Calu3 (cell line): Measurements from ENCODE around the gene MUSTN1. TPM values are rescaled to one million over a fixed set of nuclear protein-coding genes. Genes with fewer than 3 reads are reported as not detected.

ENCODE experiments used
- BruUV-seq: library from RNA; stranded (reverse); fragments of 400-500 nt; replicated peaks from 2 replicates; lab custom pipeline; 2021; lab: Mats Ljungman, UMichigan
- CTCF ChIA-PET: fragments of 300-600 bp; sonication (Branson Sonifier 250); formaldehyde crosslinking; loops from one replicate; lab custom pipeline; 2022; ENCODE audit warnings: antibody characterized with exemption; lab: Charles Lee
- DNase-seq: peaks from one replicate; pipeline ENCODE4 v3.0.0; 2022
- H3K27ac Mint-ChIP-seq: one replicate; pipeline ENCODE4 v1.8.0; 2022; ENCODE audit warnings: mixed read lengths; ENCODE audit not compliant: unreplicated experiment
- H3K27me3 Mint-ChIP-seq: one replicate; pipeline ENCODE4 v1.8.0; 2022; ENCODE audit warnings: mixed read lengths; ENCODE audit not compliant: unreplicated experiment
- H3K36me3 Mint-ChIP-seq: one replicate; pipeline ENCODE4 v1.8.0; 2022; ENCODE audit warnings: mild to moderate bottlenecking, moderate library complexity, mixed read lengths; ENCODE audit not compliant: insufficient read depth, unreplicated experiment
- H3K4me1 Mint-ChIP-seq: one replicate; pipeline ENCODE4 v1.8.0; 2022; ENCODE audit warnings: mild to moderate bottlenecking, low read depth, mixed read lengths; ENCODE audit not compliant: unreplicated experiment
- H3K4me3 Mint-ChIP-seq: one replicate; pipeline ENCODE4 v1.8.0; 2022; ENCODE audit warnings: mild to moderate bottlenecking, low read depth, moderate library complexity, mixed read lengths; ENCODE audit not compliant: unreplicated experiment
- H3K9me3 Mint-ChIP-seq: one replicate; pipeline ENCODE4 v1.8.0; 2022; ENCODE audit warnings: low read depth, mixed read lengths; ENCODE audit not compliant: unreplicated experiment
- intact Hi-C: fragments of 100-400 bp; cut with micrococcal nuclease; formaldehyde crosslinking; loops from one replicate; pipeline ENCODE4 v1.10.0; 2022; ENCODE audit not compliant: unreplicated experiment
- total RNA-seq: library from RNA; stranded (reverse); gene quantifications from 2 replicates; pipeline ENCODE4 v1.2.3, GENCODE V29; 2022
- TF ChIP-seq, protein P1 (sequence below): fragments of 200-600 bp; IDR thresholded peaks from one replicate; pipeline ENCODE4 v1.8.0; 2022; ENCODE audit warnings: antibody characterized with exemption; ENCODE audit not compliant: unreplicated experiment

MUSTN1 gene
- total RNA-seq, 1 experiment from 2014 or later, result 0.66 TPM

DNA sequence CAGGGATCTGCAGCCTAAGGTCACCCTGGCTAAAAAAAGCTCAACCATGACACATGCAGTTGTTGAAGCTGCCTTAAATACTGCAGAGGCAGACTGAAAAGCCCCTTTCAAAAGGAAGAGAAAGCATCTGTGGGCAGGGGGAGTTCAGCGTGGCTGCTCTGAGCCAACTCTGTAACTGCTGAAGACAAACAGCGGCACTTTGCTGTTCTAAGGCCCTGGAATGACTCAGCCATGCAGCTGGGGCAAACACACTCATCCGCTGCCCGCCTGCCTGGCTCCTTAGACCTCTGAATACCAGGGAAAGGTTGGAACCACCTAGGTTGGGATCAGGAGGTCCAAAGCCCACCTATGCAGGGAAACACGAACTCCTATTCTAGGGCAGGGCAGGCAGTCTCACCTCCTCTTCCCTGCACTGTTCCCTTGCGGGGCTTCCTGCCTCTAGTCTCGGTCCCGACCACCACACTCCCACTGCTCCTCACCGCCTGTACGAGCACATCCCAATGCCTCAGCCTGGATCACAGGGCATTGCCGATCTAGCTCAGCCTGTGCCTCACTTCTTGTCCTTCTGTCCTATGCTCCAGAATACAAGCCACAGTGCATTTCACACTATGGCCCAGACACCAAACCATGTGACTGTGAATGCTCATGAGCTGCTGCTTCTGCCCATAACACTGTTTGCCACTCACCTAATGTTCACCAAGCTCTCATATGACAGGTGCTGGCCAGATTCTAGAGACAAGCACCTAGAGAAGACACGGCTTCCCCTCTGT is 6.6 kb upstream of the MUSTN1 start:
- DNase-seq, result no peak
- Mint-ChIP-seq H3K27me3 (no peaks in the 10 kb centered on the region), H3K9me3 (no peaks in the 10 kb centered on the region), H3K27ac (no peak overlapping the region), H3K4me1 (no peaks in the 10 kb centered on the region), H3K4me3 (no peak overlapping the region), H3K36me3 (no peaks in the 10 kb centered on the region)
- TF ChIP-seq, protein P1, sequence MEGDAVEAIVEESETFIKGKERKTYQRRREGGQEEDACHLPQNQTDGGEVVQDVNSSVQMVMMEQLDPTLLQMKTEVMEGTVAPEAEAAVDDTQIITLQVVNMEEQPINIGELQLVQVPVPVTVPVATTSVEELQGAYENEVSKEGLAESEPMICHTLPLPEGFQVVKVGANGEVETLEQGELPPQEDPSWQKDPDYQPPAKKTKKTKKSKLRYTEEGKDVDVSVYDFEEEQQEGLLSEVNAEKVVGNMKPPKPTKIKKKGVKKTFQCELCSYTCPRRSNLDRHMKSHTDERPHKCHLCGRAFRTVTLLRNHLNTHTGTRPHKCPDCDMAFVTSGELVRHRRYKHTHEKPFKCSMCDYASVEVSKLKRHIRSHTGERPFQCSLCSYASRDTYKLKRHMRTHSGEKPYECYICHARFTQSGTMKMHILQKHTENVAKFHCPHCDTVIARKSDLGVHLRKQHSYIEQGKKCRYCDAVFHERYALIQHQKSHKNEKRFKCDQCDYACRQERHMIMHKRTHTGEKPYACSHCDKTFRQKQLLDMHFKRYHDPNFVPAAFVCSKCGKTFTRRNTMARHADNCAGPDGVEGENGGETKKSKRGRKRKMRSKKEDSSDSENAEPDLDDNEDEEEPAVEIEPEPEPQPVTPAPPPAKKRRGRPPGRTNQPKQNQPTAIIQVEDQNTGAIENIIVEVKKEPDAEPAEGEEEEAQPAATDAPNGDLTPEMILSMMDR, result no peak
- intact Hi-C loops, result no loop called here
- CTCF ChIA-PET, result no interaction called here
- BruUV-seq, result no TSS peak

DNA sequence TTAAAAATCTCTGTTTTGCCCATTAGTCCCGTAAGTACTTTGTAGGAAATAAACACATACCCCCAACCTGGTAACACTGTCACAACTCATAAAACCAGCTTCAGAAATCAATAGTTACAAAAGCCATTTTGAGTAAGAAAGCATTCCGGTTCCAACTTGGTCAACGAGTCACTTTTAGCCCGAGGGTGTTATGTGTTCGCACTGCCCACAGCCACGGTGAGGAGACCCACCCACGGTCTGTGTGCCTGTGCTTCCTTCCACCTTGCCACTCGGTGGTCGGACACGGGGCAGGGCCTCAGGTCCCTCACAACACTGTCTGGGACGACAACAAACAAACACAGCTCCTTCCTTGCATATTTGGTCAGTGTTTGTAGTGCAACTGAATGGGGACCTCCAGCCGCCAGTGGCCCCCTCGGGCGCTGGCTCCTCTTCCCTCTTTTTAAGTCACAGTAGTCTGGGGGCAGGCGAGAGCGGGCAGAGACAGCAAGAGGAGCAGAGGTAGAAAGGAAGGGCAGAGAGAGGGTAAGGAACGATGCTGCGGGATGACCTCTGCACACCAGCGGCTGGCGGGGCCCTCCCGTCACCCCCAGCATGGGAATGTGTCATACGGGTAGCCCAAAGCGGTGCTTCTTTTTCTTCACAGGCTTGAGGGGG is 5.2 kb upstream of the MUSTN1 start:
- Mint-ChIP-seq H3K27me3 (no peaks in the 10 kb centered on the region), H3K9me3 (no peaks in the 10 kb centered on the region), H3K4me3 (no peak overlapping the region), H3K36me3 (no peaks in the 10 kb centered on the region), H3K4me1 (no peaks in the 10 kb centered on the region), H3K27ac (no peak overlapping the region)
- CTCF ChIA-PET, result no interaction called here
- TF ChIP-seq, protein P1, result no peak
- no TSS peak for BruUV-seq
- no peak for DNase-seq
- intact Hi-C loops, result no loop called here

DNA sequence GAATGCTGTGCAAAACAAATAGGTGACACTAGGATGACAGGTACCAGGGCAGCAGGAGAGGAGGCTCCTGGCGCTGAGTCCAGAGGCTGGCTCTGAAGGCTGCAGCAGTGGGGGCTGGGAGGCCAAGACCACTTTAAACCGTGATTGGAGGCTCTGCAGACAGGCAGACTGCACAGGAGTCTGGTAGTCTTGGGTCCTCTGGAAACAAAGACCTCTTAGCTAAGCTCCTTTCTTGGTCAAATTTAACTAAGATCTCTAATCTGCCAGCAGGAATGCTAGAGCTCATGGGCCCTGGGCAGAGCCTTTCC is 4.4 kb upstream of the MUSTN1 start:
- CTCF ChIA-PET, result no interaction called here
- TF ChIP-seq, protein P1, result no peak
- Mint-ChIP-seq H3K4me3 (no peak overlapping the region), H3K9me3 (no peaks in the 10 kb centered on the region), H3K27ac (no peak overlapping the region), H3K27me3 (no peaks in the 10 kb centered on the region), H3K36me3 (no peaks in the 10 kb centered on the region), H3K4me1 (no peaks in the 10 kb centered on the region)
- no TSS peak for BruUV-seq
- DNase-seq, result no peak
- intact Hi-C loops, result no loop called here

DNA sequence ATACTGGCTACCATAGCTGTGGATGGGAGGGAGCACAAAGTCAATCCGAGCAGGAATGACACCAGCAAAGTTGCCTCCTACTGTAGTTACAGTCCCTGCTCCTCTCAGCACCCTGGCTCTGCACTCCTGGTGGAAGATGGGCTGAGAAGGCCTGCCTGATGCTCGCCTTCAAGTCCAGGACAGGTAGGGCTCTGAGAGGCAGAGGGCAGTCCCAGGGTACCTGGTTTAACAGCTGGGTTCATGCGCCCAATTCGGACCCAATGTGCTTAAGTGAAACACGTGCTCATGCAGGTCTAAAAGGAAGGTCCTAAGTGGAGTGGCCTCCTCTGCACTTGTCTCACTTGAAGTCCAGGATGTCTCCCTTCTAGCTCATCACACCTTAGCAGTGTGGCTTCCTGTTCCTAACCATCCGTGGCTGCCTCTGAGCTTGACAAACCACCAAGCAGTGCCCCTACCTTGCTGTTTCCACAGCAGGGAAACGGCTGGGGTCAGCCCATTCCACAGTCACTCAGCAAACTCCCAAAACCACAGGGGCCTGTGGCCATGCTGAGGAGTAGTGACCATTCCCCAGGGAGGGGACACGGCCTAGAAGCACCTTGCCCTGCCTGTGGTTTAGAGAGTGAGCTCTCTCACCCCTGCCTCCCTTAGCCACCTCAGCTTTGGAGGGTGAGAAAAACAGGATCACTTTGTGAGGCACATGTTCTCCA is 3.9 kb upstream of the MUSTN1 start:
- Mint-ChIP-seq H3K9me3 (no peaks in the 10 kb centered on the region), H3K36me3 (no peaks in the 10 kb centered on the region), H3K4me3 (no peak overlapping the region), H3K4me1 (no peaks in the 10 kb centered on the region), H3K27ac (no peak overlapping the region), H3K27me3 (no peaks in the 10 kb centered on the region)
- TF ChIP-seq, protein P1, result no peak
- no peak for DNase-seq
- CTCF ChIA-PET, result no interaction called here
- no TSS peak for BruUV-seq
- intact Hi-C loops, result no loop called here
